GM12864 (cell line): Measurements from ENCODE around the gene CEACAM7.
"Not testable (repeated sequence)": the region's sequence is repeated elsewhere in the genome, so short reads cannot be mapped to it uniquely, and the experiment has no call there.

Experiments used
- DNase-seq: peaks from one replicate; pipeline ENCODE4 v3.0.0-alpha.2; 2011; ENCODE audit warnings: low read depth
- H3K4me3 ChIP-seq: 2 replicates; pipeline ENCODE4 v1.5.1; 2011; ENCODE audit warnings: mild to moderate bottlenecking, low read depth, low read length, control low read depth
- CTCF ChIP-seq: IDR thresholded peaks from 2 replicates; pipeline ENCODE4 v1.5.1; 2011; ENCODE audit warnings: low read depth, mild to moderate bottlenecking, moderate library complexity, low read length, control low read depth, inconsistent platforms; ENCODE audit errors: missing control alignments

The CEACAM7 gene

GRCh38 chr19:41682437-41682836, 5.6 kb downstream of the CEACAM7 start:
- no peak overlapping the region for H3K4me3 ChIP-seq
- TF ChIP-seq CTCF: no peak
- no peak for DNase-seq

- no peak for DNase-seq
- no peak for TF ChIP-seq CTCF
- H3K4me3 ChIP-seq: no peak overlapping the region
Observed at GRCh38 chr19:41671486-41671885, 16.6 kb downstream of the CEACAM7 start.

GRCh38 chr19:41670755-41671154, 17.3 kb downstream of the CEACAM7 start:
- no peak for TF ChIP-seq CTCF
- no peak for DNase-seq
- no peak overlapping the region for H3K4me3 ChIP-seq

GRCh38 chr19:41668315-41668714, 19.8 kb downstream of the CEACAM7 start:
- no peak overlapping the region for H3K4me3 ChIP-seq
- DNase-seq: no peak
- TF ChIP-seq CTCF: no peak

GRCh38 chr19:41666075-41666474, 22.0 kb downstream of the CEACAM7 start:
- TF ChIP-seq CTCF: no peak
- DNase-seq: no peak
- no peak overlapping the region for H3K4me3 ChIP-seq

- H3K4me3 ChIP-seq: no peak overlapping the region
- no peak for DNase-seq
- TF ChIP-seq CTCF: no peak
Observed at GRCh38 chr19:41657157-41657556, 30.9 kb downstream of the CEACAM7 start.

GRCh38 chr19:41656756-41657155, 31.3 kb downstream of the CEACAM7 start:
- not testable (repeated sequence) for DNase-seq, H3K4me3 ChIP-seq

- DNase-seq: no peak
- no peak for TF ChIP-seq CTCF
- no peak overlapping the region for H3K4me3 ChIP-seq
Observed at GRCh38 chr19:41652250-41652649, 35.8 kb downstream of the CEACAM7 start.
